NCI-H1092 (cell line): ENCODE data around the gene KIRREL2.
"Not testable (repeated sequence)": the region's sequence is repeated elsewhere in the genome, so short reads cannot be mapped to it uniquely, and the experiment has no call there.

Source experiments
- DNase-seq: peaks from one replicate; lab custom pipeline; 2025; lab: John Stamatoyannopoulos, UW

The KIRREL2 gene

DNA sequence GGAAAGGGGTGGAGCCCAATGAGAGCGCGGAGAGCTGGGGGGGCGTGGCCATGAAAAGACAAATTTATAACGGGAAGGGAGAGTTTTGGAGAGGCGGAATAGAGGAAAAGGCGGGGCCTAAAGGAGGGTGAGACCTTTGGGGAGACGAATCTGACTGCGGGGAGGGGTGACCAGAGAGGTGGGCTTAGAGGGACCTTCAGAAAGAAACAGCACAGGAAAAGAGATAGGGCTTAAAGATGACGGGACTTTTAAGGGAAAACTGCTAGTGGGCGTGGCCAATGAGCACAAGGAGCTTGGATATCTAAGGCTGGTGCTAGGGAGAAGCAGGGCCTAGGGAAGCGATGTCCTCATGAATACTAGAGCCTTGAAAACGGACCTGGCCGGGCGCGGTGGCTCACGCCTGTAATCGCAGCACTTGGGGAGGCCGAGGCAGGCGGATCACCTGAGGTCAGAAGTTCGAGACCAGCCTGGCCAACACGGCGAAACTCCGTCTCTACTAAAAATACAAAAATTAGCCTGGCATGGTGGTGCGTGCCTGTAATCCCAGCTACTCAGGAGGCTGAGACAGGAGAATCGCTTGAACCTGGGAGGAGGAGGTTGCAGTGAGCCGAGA, 13.5 kb downstream of the KIRREL2 start:
- not testable (repeated sequence) for DNase-seq

DNA sequence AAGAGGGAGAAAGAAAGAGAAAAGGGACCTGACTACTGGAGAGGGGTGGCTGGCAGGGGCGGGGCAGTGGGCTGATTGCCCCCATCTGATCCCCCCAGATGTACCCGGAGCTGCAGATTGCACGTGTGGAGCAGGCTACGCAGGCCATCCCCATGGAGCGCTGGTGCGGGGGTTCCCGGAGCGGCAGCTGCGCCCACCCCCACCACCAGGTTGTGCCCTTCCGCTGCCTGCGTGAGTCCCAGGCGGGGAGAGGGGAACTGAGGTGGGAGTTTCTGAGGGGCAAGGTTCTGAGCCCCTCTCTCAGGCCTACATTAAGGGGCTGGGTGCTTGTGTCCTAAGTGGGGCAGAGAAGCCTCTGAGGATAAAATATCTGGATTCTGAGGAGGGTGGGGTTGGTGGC, 14.1 kb downstream of the KIRREL2 start:
- DNase-seq = no peak

DNA sequence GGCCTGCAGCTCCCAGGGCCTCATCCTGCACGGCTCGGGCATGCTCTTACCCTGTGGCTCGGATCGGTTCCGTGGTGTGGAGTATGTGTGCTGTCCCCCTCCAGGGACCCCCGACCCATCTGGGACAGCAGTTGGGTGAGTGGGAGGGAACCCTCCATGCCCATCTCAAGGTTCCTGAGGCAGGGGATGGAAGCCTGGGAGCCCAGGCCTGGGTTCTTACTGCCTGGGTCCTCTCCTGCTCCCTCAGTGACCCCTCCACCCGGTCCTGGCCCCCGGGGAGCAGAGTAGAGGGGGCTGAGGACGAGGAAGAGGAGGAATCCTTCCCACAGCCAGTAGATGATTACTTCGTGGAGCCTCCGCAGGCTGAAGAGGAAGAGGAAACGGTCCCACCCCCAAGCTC, 14.9 kb downstream of the KIRREL2 start:
- no peak for DNase-seq

DNA sequence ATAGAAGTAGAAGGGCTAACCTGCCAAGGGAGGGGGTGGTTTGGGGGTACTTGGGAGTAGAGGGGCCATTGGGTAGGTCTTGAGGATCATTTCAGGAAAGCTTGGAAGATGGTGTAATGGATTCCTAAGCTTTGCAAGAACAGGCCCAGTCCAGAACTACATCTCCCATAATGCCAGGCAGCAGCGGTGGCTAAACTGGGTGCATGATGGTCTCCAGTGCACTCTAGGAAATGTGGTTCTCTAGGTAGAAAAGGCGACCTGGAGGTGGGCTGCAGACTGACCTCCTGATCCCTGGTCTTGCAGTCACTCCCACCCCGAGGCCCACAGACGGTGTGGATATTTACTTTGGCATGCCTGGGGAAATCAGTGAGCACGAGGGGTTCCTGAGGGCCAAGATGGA, 15.5 kb downstream of the KIRREL2 start:
- no peak for DNase-seq

DNA sequence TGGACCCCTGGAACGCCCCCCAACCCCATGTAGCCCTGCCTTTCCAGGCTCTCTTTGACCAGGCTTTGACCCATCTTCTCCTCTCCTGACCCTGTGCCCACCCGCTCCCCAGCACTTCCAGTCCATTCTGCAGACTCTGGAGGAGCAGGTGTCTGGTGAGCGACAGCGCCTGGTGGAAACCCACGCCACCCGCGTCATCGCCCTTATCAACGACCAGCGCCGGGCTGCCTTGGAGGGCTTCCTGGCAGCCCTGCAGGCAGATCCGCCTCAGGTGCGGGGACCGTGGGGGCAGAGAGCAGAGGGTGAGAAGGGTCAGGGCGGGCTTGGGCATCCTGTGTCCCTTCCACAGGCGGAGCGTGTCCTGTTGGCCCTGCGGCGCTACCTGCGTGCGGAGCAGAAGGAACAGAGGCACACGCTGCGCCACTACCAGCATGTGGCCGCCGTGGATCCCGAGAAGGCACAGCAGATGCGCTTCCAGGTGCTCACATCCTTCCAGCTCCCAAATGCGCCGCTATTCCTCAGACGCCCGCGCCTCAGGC, 17.8 kb downstream of the KIRREL2 start:
- DNase-seq = no peak

DNA sequence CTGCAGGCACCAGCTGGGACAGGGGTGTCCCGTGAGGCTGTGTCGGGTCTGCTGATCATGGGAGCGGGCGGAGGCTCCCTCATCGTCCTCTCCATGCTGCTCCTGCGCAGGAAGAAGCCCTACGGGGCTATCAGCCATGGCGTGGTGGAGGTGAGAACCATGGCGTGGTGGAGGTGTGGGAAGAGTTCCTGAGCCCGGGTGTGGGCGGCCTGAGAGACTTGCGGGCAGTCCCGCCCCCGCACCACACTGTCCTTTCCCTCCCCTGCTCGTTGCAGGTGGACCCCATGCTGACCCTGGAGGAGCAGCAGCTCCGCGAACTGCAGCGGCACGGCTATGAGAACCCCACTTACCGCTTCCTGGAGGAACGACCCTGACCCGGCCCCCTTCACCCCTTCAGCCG, 22.4 kb downstream of the KIRREL2 start:
- DNase-seq = no peak

DNA sequence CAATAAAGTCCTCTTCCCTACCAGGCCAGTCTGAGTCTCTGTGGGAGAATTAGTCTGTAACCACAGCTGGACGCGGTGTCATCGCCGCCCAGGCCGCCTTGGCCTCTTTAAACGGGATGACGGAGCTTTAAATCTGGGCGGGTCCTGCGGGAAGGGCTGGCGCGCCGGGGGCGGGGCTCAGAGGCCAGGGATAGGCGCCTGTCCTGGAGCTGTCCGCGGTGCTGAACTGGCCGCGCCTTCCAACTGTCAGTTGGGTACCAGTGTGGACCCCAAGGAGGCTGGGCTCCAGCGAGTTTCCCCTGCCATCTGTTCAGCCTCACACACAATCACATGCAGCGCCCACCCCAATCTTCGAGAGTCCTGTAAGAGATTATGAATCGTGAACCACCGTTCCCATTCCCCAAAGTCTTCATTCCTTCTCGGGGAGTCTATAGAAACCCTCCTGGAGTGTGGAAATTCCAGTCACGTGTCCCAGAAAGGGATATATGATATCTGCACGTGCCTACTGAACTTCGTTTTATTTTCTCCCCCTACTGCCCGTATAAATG, 23.1 kb downstream of the KIRREL2 start:
- no peak for DNase-seq

DNA sequence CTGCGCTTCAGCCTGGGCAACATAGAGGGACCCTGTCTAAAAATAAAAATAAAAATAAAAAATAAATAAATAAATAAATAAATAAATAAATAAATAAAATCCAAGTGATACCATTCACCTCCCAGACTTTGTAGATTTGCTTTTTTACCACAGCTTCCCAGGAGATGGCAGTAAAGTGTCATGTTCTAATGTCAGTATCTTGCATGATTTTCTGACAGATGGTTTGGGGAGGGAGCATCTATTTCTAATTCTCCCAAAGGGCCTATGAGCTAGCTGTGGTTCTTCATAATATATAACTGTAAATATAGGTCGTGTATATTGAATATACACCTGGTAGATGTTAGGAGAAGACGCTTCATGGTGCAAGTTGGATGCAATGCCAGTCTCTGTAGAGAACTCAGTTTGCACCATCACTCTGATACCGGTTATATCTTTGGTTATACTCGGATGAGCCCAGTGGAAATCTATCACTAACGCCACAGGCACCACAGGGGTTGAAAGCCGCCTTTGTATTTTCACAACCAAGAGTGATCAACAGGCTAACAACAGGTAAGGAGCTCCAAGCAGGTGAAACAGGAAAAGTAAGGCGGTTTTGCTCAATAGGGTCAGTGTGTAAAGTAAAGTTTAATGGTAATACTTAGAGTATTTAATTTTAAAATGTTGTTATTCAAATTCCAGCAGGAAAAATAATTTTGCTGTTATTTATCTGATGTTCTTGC, 25.6 kb downstream of the KIRREL2 start:
- DNase-seq = peak; percentile 49

DNA sequence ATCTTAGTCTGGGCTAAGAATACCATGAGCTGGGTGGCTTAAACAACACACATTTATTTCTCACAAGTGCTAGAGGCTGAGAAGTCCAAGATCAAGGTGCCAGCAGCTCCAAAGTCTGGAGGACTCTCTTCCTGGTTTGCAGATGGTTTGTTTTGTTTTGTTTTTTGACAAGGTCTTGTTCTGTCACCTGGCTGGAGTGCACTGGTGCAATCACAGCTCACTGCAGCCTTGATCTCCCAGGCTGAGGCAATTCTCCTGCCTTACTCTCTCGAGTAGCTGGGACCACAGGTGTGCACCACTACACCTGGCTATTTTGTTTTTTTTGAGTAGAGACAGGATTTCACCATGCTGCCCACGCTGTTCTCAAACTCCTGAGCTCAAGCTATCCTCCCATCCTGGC, 27.2 kb downstream of the KIRREL2 start:
- DNase-seq = no peak

DNA sequence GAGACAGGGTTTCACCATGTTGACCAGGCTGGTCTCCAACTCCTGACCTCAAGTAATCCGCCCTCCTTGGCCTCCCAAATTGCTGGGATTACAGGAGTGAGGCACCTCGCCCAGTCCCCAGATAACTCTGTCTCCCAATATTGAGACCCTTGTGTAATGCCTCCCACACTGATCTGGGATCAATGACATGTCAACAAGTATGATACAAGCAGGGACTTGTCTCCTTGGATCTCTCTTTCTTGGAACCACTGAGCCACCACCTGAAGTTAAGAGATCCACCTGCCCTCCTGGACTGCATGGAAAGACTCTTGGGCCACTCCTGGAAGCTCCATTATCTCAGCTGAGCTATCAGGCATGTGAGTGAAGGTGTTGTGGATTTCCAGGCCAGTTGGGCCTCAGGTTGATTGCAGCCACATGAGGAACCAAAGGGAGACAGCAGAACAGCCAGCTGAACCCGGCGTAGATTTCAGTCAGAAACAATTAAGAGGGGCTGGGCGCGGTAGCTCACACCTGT, 28.6 kb downstream of the KIRREL2 start:
- DNase-seq = no peak

DNA sequence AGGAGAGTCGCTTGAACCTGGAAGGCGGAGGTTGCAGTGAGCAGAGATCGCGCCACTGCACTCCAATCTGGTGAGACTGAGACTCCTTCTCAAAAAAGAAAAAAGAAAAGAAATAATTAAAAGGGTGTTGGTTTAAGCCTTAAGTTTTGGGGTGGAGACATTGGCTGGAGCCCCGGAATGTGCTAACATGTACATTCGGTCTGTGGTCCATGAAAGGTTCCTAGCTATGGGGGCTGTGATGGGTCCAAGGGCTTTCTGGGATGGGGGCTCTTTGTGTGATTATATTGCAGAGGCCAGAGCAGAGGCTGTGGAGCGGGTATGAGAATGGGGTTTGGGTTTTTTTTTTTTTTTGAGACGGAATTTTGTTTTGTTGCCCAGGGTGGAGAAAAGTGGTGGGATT, 29.2 kb downstream of the KIRREL2 start:
- DNase-seq = no peak

DNA sequence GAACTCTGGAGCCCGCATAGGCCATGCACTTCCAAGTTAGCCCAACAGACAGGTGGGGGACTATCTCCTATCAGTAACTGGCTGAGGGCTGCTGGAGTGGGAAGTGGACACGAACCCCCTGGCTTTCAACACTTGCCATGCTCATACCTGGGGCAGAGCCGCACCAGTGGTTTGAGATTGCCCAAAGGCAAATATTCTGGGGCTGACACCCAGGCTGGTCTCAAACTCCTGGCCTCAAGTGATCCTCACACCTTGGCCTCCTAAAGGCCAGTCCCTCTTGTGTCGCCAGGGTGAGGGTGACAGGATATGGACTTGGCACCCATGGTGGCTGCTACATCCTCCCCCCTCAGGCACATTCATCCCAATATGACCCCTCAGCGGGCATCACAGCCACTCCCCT, 30.5 kb downstream of the KIRREL2 start:
- no peak for DNase-seq

DNA sequence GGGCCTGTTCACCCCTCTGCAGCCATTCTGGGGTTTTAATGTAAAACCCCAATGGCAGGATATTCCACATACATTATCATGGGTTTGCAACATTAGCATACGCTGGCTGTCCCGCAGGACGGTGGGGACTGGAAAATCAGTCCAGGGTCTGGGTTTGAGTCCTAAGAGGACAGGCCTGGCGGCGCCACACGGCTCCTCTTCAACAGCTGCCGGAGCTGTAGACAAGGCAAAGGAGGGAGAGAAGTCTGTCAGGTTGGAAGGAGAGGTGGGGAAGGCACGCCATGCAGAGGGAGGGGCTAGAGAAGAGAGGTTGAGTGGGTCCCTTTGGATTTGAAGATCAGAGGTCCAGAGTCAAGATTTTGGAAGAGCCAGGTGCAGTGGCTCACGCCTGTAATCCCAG, 31.7 kb downstream of the KIRREL2 start:
- no peak for DNase-seq

DNA sequence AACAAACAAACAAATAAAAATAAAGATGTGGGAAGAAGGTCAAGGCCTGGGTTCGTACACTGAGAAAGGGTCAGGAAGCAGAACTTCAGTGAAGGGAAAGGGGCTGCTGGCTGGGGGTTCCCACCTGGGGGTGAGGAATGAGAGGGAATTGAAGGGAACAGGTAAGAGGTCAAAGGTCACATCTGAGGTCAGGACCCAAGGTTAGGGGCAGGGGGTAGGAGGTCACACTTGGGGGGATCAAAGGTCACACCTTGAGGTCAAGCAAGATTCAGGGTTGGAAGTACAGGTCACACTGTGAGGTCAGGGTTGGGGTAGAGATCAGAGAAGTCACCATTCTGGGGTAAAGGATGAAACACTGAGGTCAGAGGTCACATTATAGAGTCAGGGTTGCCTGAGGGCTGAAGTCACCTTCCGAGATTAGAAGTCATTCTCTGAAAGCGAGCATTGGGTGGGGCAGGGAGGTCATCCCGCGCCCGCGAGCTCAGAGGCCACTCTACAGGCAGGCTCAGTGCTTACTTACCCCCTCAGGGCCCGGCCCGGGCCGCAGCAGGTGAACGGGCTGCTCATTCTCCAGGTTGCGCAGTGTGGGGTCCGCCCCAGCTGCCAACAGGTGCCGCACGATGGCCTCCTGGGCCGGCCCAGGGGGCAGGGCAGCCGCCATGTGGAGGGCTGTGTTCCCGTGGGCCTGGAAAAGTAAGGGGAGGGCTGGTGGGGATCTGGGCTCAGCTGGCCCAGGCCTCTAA, 32.8 kb downstream of the KIRREL2 start:
- no peak for DNase-seq

DNA sequence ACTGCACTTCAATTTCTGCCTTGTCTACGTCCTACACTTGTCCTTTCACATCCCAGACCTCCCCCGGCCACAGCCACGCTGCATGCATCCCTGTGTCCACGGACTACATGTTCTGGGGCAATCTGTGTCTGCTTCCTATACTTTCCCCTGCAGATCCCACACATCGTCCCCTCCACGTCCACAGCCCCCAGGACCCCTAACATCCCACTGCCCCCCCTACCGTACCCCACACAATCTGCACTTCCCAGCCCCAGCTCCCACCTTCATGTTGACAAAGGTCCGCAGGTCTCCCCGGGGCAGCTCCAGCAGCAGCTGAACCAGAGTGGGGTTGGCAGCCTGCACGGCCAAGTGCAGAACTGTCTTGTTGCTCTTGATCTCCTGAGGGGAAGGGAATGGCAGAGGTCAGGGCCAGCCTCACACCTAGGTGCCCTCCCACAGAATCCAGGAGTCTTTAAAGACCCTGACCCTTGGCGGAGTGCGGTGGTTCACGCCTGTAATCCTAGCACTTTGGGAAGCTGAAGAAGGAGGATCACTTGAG, 33.5 kb downstream of the KIRREL2 start:
- no peak for DNase-seq

DNA sequence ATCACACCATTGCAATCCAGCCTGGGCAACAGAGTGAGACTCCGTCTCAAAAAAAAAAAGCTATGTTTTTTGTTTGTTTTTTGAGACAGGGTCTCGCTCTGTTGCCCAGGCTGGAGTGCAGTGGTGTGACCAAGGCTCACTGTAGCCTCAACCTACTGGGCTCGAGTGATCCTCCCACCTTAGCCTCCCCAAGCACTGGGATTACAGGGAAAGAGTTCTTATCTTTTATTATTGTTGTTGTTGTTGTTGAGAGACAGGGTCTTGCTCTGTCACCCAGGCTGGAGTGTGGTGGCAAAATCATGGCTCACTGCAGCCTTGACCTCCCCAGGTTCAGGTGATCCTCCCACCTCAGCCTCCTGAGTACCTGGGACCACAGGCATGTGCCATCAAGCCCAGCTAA, 35.1 kb downstream of the KIRREL2 start:
- not testable (repeated sequence) for DNase-seq

DNA sequence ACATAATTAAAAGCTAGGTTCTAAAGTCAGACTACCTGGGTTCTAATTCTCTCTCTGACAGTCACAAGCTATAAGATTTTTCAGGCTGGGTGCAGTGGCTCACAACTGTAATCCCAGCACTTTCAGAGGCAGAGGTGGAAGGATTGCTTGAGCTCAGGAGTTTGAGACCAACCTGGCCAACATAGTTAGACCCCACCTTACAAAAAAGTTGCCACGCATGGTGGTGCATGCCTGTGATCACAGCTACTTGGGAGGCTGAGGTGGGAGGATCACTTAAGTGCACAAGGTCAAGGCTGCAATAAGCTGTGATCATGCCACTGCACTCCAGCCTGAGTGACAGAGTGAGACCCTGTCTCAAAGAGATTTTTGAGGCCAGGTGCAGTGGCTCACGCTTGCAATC, 37.6 kb downstream of the KIRREL2 start:
- DNase-seq = no peak

DNA sequence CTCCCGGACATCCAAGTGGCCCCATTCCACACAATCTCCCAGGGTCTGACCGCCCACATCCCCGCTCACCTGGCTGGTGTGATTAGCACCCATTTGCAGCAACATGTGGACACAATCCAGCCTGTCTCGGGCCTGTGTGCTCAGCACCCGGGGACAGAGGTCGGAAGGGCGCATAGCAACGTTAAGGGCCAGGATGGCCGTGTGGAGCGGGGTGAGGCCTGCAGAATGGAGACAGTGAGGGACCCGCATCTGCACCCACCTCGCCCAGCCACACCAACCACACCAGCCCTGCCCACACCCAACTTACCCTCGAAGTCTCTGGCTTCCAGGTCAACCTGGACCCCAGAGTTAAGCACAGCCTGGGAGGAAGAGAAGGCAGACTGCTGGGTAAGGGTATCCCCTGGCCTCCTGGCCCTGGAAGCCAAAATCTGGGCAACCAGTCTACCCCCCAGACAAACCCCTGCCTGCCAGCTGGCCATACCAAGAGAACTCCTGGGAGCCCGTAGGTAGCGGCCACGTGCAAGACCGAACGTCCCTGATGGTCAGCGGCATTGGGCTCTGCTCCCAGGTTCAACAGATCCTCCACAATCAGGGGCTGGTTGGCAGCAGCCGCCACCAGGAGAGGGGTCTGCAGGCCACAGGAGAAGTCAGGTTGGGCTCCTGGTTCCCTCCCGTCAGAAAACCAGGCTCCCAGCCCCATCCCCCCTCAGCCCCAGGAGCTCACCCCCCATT, 39.4 kb downstream of the KIRREL2 start:
- DNase-seq = no peak

DNA sequence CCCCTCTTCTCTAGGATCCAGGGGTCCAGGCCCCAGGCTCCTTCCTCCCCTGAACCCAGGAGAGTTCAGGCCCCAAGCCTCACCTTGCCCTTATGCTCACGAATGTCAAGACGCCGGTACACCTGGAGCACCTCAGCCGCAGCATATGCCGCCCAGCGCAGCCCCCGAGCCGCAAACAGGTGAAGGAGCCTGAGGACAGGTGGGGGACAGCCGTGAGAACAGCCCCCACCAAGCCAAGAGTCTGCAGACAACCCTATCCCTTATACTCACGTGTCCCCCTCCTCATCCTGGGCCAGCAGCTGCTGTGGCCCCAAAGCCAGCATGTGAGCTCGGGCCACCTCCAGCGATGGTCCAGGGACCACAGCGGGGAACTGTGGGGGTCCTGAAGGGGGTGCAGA, 39.9 kb downstream of the KIRREL2 start:
- no peak for DNase-seq

DNA sequence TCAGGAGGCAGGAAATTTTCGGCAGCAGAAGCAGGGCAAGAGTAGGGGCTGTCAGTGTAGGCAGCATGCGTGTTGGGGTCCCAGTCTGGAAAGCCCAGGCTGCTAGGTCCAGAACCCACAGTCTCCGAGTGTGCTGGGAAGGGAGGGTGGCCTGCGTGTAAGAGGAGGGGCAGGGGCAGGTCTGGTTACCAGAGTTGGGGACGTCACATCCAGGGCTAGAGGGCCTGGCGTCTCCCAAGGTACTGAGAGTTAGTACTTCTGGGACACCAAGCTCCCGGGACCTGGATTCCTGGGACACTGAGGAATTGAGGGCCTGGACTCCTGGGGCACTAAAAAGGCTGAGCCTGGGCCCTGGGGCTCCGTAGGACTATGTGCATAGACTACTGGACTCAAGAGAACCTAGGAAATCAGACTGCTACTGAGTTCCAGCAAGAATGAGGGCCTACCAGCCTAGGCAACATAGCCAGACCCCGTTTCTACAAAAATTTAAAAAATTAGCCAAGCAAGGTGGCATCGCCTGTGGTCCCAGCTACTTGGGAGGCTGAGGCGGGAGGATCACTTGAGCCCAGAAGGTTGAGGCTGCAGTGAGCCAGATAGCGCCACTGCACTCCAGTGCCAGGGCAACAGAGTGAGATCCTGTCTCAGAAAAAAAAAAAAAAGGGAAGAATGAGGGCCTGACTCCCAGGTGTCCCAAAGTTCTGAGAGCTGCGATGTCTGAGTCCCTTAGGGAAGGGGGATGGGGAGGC, 41.2 kb downstream of the KIRREL2 start:
- no peak for DNase-seq

DNA sequence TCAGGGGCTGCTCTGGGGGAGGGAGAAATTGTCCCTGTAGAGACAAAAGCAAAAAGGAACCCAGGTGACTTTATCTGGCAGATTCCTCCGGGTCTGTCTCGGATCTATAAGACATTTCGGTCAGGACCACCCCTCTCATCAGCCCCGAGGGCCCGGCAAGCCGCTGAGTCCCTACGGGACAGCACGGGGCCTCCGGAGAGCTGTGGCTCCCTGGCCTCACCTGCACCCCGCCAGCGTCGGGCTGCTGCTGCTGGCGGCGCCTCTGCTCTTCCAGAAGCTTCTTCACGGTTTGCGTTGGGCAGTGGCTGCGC, 41.7 kb downstream of the KIRREL2 start:
- no peak for DNase-seq
